Measurements from ENCODE around the gene FBXW8. TPM values are rescaled to one million over a fixed set of nuclear protein-coding genes. Genes with fewer than 3 reads are reported as not detected.

Gene FBXW8
- total RNA-seq, 1 experiment from 2014 or later = 15.3 TPM

DNA sequence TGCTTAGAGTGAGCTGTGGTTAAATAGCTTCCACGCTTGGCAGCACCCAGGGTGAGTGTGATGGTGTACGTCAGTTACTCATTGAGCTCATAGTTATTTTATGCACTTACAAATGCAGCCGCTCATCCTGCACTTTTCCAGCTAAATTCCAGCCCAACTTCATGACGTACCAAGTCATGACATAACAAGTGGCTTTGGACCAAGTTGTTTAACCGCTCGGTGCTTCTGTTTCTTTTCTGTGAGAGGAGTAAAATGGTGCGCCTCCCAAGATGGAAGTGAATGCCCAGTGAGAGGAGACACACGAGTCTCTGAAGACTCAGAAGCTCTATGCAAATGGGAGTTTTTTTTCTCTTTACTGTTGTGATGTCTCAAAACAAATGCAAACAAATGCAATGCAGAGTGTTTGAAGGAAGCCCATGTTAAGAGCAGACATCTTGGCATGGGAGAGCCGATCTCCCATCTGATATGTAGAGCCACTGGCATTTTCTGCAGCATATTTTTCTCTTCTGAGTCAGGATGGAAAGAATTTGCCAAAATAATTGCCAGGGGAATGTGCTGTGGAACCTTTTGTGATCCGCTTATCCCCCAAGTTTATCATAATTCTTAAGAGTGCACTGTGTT, 72.2 kb downstream of the FBXW8 start:
- H3K4me1 Mint-ChIP-seq = peaks cover 19 to 24% of the 10 kb centered on the region in 2 experiments
- Histone ChIP-seq H4K91ac (ENCODE audit: insufficient read length, low read depth, low read length) (no peak overlapping the region), H3K27me3 (ENCODE audit: insufficient read depth, low read length) (no peaks in the 10 kb centered on the region), H4K8ac (replicated peaks; ENCODE audit: insufficient read length, low read depth, low read length) (no peak overlapping the region), H2BK12ac (ENCODE audit: insufficient read length, low read depth, low read length) (no peak overlapping the region), H3K4me1 (ENCODE audit: insufficient read depth, low read length) (no peaks in the 10 kb centered on the region; the same call in 1 of the 2 replicates), H2AK5ac (ENCODE audit: insufficient read length, low read length) (no peak overlapping the region), H3K4me2 (ENCODE audit: insufficient read depth, insufficient read length, low read length) (no peak overlapping the region), H2BK20ac (ENCODE audit: low read depth, low read length, poor library complexity, severe bottlenecking) (no peak overlapping the region), H2AFZ (ENCODE audit: low read length) (no peak overlapping the region), H3K14ac (ENCODE audit: insufficient read depth, low read length) (no peak overlapping the region), H2BK120ac (ENCODE audit: low read depth, low read length, poor library complexity, severe bottlenecking) (no peak overlapping the region), H3K23ac (ENCODE audit: insufficient read length, low read depth, low read length) (no peak overlapping the region), H3K27ac (ENCODE audit: insufficient read length, low read depth, low read length) (no peak overlapping the region), H3K9me3 (ENCODE audit: control insufficient read depth, low read depth, low read length) (no peaks in the 10 kb centered on the region), H3K4ac (ENCODE audit: low read depth, low read length) (no peak overlapping the region), H3K79me1 (ENCODE audit: insufficient read depth, low read depth, low read length, poor library complexity, severe bottlenecking) (no peaks in the 10 kb centered on the region), H3K23me2 (ENCODE audit: insufficient read length, low read depth, low read length, poor library complexity, severe bottlenecking) (no peaks in the 10 kb centered on the region), H3K79me2 (ENCODE audit: insufficient read depth, low read length) (no peaks in the 10 kb centered on the region), H4K5ac (ENCODE audit: insufficient read length, low read depth, low read length) (no peak overlapping the region), H3K18ac (ENCODE audit: insufficient read length, low read depth, low read length) (no peak overlapping the region), H3T11ph (ENCODE audit: low read length) (no peak overlapping the region), H2BK15ac (ENCODE audit: low read depth, low read length) (no peak overlapping the region), H2BK5ac (ENCODE audit: insufficient read length, low read length) (no peak overlapping the region), H4K20me1 (ENCODE audit: control insufficient read depth, insufficient read depth, insufficient read length) (no peaks in the 10 kb centered on the region), H3K9ac (ENCODE audit: extremely low read depth, insufficient read length, low read length) (no peak overlapping the region), H3K56ac (ENCODE audit: insufficient read length, low read depth, low read length) (no peak overlapping the region)
- no peak overlapping the region for H3K4me3 Mint-ChIP-seq
- H3K9me3 Mint-ChIP-seq = no peaks in the 10 kb centered on the region
- WGBS (ENCODE audit: extremely low coverage, insufficient read length, low lambda C conversion rate) = no CpG with 5 or more reads among the region's 10 CpGs
- TF ChIP-seq, protein P1, sequence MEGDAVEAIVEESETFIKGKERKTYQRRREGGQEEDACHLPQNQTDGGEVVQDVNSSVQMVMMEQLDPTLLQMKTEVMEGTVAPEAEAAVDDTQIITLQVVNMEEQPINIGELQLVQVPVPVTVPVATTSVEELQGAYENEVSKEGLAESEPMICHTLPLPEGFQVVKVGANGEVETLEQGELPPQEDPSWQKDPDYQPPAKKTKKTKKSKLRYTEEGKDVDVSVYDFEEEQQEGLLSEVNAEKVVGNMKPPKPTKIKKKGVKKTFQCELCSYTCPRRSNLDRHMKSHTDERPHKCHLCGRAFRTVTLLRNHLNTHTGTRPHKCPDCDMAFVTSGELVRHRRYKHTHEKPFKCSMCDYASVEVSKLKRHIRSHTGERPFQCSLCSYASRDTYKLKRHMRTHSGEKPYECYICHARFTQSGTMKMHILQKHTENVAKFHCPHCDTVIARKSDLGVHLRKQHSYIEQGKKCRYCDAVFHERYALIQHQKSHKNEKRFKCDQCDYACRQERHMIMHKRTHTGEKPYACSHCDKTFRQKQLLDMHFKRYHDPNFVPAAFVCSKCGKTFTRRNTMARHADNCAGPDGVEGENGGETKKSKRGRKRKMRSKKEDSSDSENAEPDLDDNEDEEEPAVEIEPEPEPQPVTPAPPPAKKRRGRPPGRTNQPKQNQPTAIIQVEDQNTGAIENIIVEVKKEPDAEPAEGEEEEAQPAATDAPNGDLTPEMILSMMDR (conservative IDR thresholded peaks at IDR 0.05) = no peak
- H3K27me3 Mint-ChIP-seq (ENCODE audit: low read depth) = no peaks in the 10 kb centered on the region
- H3K36me3 Mint-ChIP-seq (ENCODE audit: insufficient read depth in 1 of 3, low read depth in 3 of 3) = peaks cover 8 to 14% (median 11%) of the 10 kb centered on the region in 3 experiments; a peak in 6 of 7 replicates
- no peak for DNase-seq
- H3K27ac Mint-ChIP-seq = no peak overlapping the region; a peak in 1 of 7 replicates
